AG10803 (cell line): Measurements from ENCODE around the gene EMC10.

Source experiments
- DNase-seq: peaks from one replicate; pipeline ENCODE4 v3.0.0; 2010; ENCODE audit warnings: low read depth
- H3K4me3 ChIP-seq: 2 replicates; pipeline ENCODE4 v1.5.1; 2011; ENCODE audit warnings: mild to moderate bottlenecking, low read length, control low read depth
- TF ChIP-seq, protein P1 (sequence below): conservative IDR thresholded peaks from 2 replicates; pipeline ENCODE4 v1.5.1; 2011; ENCODE audit warnings: mild to moderate bottlenecking, low read length, control low read depth, inconsistent platforms

Gene EMC10

DNA sequence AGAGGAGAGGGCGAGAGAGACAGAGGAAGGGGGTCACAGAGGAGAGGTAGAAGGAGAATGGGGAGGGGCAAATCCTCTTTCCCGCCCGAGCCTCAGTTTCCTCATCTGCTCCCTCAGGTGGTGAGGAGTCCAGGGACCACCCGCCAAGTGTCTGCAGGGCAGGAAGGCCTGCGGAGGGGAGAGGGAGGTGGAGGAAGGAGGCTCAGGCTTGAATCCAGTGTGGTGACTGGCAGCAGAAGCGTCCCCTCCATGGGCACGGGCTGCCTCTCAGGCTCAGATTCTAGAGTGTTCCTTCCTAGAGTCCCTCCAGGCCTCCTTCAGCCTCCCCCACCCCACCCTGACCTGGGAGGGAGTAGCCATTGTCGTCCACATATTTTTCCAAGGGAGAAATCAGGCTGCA is 16.9 kb downstream of the EMC10 start:
- no peak overlapping the region for H3K4me3 ChIP-seq
- no peak for DNase-seq
- TF ChIP-seq, protein P1, sequence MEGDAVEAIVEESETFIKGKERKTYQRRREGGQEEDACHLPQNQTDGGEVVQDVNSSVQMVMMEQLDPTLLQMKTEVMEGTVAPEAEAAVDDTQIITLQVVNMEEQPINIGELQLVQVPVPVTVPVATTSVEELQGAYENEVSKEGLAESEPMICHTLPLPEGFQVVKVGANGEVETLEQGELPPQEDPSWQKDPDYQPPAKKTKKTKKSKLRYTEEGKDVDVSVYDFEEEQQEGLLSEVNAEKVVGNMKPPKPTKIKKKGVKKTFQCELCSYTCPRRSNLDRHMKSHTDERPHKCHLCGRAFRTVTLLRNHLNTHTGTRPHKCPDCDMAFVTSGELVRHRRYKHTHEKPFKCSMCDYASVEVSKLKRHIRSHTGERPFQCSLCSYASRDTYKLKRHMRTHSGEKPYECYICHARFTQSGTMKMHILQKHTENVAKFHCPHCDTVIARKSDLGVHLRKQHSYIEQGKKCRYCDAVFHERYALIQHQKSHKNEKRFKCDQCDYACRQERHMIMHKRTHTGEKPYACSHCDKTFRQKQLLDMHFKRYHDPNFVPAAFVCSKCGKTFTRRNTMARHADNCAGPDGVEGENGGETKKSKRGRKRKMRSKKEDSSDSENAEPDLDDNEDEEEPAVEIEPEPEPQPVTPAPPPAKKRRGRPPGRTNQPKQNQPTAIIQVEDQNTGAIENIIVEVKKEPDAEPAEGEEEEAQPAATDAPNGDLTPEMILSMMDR: no peak

DNA sequence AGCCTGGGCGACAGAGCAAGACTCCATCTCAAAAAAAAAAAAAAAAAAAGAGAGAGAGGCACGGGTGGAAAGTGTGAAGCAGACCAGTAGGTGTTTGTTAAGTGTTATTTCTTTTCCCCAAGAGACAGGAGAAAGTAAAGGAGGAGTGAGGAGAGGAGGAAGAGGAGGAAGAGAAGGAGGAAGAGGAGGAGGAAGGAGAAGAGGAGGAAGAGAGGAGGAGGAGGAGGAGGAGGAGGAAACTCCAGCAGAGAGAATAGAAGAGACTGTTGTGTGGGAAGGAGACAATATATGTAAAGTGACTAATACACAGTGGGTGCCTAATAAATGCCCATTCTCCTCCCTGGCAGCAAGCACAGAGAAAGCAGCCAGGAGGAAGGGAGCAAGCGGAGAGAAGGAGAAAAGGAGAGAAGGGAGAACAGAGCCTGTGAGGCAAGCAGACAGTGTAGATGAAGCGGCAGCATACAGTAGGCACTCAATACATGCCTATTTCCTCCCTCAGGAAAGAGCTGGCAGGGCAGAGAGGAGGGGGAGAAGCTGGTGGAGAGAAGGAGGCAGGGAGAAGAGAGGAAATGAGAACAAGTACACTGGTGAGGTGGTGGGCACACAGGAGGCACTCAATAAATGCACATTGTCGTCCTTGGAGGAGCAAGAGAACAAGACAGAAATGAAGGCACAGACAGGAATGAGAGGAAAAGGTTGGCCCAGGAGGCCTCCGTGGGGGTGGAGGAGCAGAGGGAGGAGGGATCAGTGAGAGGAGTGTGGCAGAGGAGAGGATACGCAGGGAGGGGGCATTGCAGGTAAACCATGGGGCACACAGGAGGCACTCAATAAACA is 18.1 kb downstream of the EMC10 start:
- DNase-seq: no peak
- TF ChIP-seq, protein P1: no peak
- H3K4me3 ChIP-seq: no peak overlapping the region

- TF ChIP-seq, protein P1: no peak
- DNase-seq: no peak
- H3K4me3 ChIP-seq: no peak overlapping the region
Observed at GRCh38 chr19:50495020-50495531, 18.8 kb downstream of the EMC10 start.

GRCh38 chr19:50496189-50497021 is 20.1 kb downstream of the EMC10 start:
- H3K4me3 ChIP-seq: no peak overlapping the region
- no peak for DNase-seq
- TF ChIP-seq, protein P1: no peak

DNA sequence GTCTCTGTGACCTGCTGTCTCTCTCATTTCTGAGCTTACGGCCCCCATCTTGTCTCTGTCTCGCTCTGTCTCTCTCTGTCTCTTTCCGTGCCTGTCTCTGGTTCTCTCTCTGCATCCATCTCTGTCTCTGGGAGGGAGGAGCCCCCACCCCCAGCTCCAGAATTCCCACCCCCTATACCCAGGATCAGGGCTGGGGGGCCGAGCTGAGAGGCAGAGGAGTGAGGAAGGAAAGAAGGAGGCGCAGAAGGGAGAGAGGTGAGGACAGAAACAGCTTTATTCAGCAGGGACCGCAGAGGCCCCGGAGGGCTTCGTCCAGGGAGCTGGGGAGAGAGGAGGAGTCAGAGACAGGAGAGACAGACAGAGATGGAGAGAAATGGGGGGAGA is 20.7 kb downstream of the EMC10 start:
- TF ChIP-seq, protein P1: no peak
- H3K4me3 ChIP-seq: no peak overlapping the region
- DNase-seq: no peak

DNA sequence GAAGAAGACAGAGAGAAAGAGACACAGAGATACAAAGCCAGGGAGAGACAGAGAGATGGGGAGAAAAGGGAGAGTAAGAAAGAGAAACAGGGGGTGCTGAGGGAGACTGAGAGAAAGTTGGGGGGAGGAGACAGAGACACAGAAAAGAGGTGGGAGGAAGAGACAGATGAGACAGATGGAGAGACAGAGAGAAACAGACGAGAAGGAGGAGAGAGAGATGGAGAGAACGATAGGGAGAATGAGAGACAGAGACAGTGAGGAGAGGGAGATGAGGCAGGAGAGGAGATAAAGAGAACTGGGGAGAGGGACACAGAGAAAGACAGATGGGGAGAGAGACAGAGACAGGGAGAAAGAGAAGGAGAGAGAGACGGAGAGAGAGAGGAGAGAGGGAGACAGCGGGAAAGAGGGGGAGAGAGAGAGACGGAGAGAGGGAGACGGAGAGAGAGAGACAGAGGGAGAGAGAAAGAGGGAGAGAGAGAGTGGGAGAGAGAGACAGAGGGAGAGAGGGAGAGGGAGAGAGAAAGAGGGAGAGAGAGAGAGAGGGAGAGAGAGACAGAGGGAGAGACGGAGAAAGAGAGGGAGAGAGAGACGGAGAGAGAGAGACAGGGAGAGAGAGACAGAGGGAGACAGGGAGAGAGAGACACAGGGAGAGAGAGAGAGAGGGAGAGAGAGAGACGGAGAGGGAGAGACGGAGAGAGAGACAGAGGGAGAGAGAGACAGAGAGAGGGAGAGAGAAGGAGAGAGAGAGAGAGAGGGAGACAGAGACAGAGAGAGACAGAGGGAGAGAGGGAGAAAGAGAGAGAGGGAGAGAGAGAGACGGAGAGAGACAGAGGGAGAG is 22.1 kb downstream of the EMC10 start:
- no peak overlapping the region for H3K4me3 ChIP-seq
- TF ChIP-seq, protein P1: no peak
- no peak for DNase-seq
